Tibial nerve (tissue), 4 donors: ENCODE results near the gene ABHD10.

Experiments used
- CTCF ChIP-seq, 5 experiments: fragments of 200-600 bp in 3 of 5; fragments of 450-650 bp in 2 of 5; sonication (generic) in 3 of 5; IDR thresholded peaks; one replicate each; pipeline ENCODE4 v1.5.1; 2016 to 2019; ENCODE audit warnings: antibody characterized with exemption in 5 of 5, mild to moderate bottlenecking in 3 of 5, moderate library complexity in 2 of 5
- EP300 ChIP-seq, 2 donors: sonication (generic); formaldehyde crosslinking; IDR thresholded peaks; one replicate each; pipeline ENCODE4 v1.6.1; 2017; ENCODE audit warnings: antibody characterized with exemption in 2 of 2, mild to moderate bottlenecking in 1 of 2
- POLR2A ChIP-seq, 2 donors: fragments of 450-650 bp; IDR thresholded peaks; one replicate each; pipeline ENCODE4 v1.6.1; 2017; ENCODE audit warnings: antibody characterized with exemption in 2 of 2, mild to moderate bottlenecking in 2 of 2, moderate library complexity in 2 of 2

GRCh38 chr3:112020674-112021085 lies 41.9 kb downstream of the ABHD10 start:
- TF ChIP-seq CTCF (IDR thresholded peaks at IDR 0.05) (no peak), EP300 (IDR thresholded peaks at IDR 0.05) (no peak), POLR2A (IDR thresholded peaks at IDR 0.05) (no peak)
